HepG2 (cell line): ENCODE measurements around the gene MIDN. TPM values are rescaled to one million over a fixed set of nuclear protein-coding genes. Genes with fewer than 3 reads are reported as not detected.

ENCODE experiments used
- ELF3 ChIP-seq: IDR thresholded peaks from 2 replicates; pipeline ENCODE4 v1.6.1; 2016; ENCODE audit warnings: missing genetic modification reagents, missing compliant biosample characterization
- KLF15 ChIP-seq: sonication (generic); formaldehyde crosslinking; IDR thresholded peaks from 2 replicates; pipeline ENCODE4 v1.8.1; 2023; ENCODE audit warnings: borderline replicate concordance, mild to moderate bottlenecking, inconsistent platforms, missing genetic modification reagents, mixed read lengths
- MTF2 ChIP-seq: sonication (generic); formaldehyde crosslinking; IDR thresholded peaks from 2 replicates; pipeline ENCODE4 v1.5.0; 2020; ENCODE audit warnings: missing genetic modification reagents, borderline replicate concordance
- NFKBIZ ChIP-seq: IDR thresholded peaks from 2 replicates; pipeline ENCODE4 v1.6.1; 2018; ENCODE audit warnings: missing genetic modification reagents, missing compliant biosample characterization
- ZKSCAN5 ChIP-seq: sonication (generic); formaldehyde crosslinking; IDR thresholded peaks from 2 replicates; pipeline ENCODE4 v1.5.1; 2020; ENCODE audit warnings: mild to moderate bottlenecking, missing genetic modification reagents
- ZNF816 ChIP-seq: sonication (generic); formaldehyde crosslinking; IDR thresholded peaks from 2 replicates; pipeline ENCODE4 v1.8.0; 2022; ENCODE audit warnings: missing genetic modification reagents, mild to moderate bottlenecking, borderline replicate concordance
- ZNF883 ChIP-seq: sonication (generic); formaldehyde crosslinking; IDR thresholded peaks from 2 replicates; pipeline ENCODE4 v1.5.1; 2020; ENCODE audit warnings: mild to moderate bottlenecking, missing genetic modification reagents; ENCODE audit errors: not compliant biosample characterization
- polyA plus RNA-seq, 8 experiments: library from polyadenylated mRNA; depleted of rRNA in 3 of 8; stranded (reverse) in 7 of 8; unstranded in 1 of 8; fragments of >200 nt; fragmentation: Illumina TruSeq in 4 of 8; extraction: Trizol in 4 of 8; gene quantifications; 2 replicates each; pipeline versions ENCODE4 v1.2.1 to v1.2.3, GENCODE V29; 2011 to 2016; ENCODE audit warnings: low read depth in 4 of 8, missing spikeins in 1 of 8, mixed read lengths in 1 of 8; ENCODE audit not compliant: insufficient read depth in 1 of 8
- total RNA-seq, 5 experiments: library from RNA; depleted of rRNA; stranded (reverse); fragments of >200 nt; fragmentation: Illumina TruSeq; extraction: Trizol; gene quantifications; 2 replicates each; pipeline ENCODE4 v1.2.3, GENCODE V29; 2016; ENCODE audit warnings: low read depth in 1 of 5
- TF ChIP-seq, protein P1 (sequence below): sonication (generic); formaldehyde crosslinking; IDR thresholded peaks from 2 replicates; pipeline ENCODE4 v1.5.1; 2020; ENCODE audit warnings: missing genetic modification reagents, mild to moderate bottlenecking, borderline replicate concordance
- TF ChIP-seq, protein P2 (sequence below): sonication (generic); formaldehyde crosslinking; IDR thresholded peaks from 2 replicates; pipeline ENCODE4 v1.4.0; 2020; ENCODE audit warnings: missing genetic modification reagents
- TF ChIP-seq, protein P3 (sequence below): sonication (generic); formaldehyde crosslinking; IDR thresholded peaks from 2 replicates; pipeline ENCODE4 v1.4.0; 2020; ENCODE audit warnings: missing genetic modification reagents
- TF ChIP-seq, protein P4 (sequence below): sonication (generic); formaldehyde crosslinking; IDR thresholded peaks from 2 replicates; pipeline ENCODE4 v1.8.0; 2022; ENCODE audit warnings: mild to moderate bottlenecking, missing genetic modification reagents, moderate library complexity
- TF ChIP-seq, protein P5 (sequence below): sonication (generic); formaldehyde crosslinking; IDR thresholded peaks from 2 replicates; pipeline ENCODE4 v1.5.1; 2020; ENCODE audit warnings: missing genetic modification reagents, mild to moderate bottlenecking, borderline replicate concordance
- TF ChIP-seq, protein P6 (sequence below): sonication (generic); formaldehyde crosslinking; IDR thresholded peaks from 2 replicates; pipeline ENCODE4 v1.5.1; 2020; ENCODE audit warnings: missing genetic modification reagents, mild to moderate bottlenecking, borderline replicate concordance
- TF ChIP-seq, protein P7 (sequence below): sonication (generic); formaldehyde crosslinking; IDR thresholded peaks from 2 replicates; pipeline ENCODE4 v1.4.0; 2020; ENCODE audit warnings: missing genetic modification reagents

Gene MIDN
- total and polyA plus RNA-seq, 2 of the 13 experiments (the other 11 are each of a cell fraction or from before 2014, with no cell fraction given): 8.4 to 18.0 TPM

DNA sequence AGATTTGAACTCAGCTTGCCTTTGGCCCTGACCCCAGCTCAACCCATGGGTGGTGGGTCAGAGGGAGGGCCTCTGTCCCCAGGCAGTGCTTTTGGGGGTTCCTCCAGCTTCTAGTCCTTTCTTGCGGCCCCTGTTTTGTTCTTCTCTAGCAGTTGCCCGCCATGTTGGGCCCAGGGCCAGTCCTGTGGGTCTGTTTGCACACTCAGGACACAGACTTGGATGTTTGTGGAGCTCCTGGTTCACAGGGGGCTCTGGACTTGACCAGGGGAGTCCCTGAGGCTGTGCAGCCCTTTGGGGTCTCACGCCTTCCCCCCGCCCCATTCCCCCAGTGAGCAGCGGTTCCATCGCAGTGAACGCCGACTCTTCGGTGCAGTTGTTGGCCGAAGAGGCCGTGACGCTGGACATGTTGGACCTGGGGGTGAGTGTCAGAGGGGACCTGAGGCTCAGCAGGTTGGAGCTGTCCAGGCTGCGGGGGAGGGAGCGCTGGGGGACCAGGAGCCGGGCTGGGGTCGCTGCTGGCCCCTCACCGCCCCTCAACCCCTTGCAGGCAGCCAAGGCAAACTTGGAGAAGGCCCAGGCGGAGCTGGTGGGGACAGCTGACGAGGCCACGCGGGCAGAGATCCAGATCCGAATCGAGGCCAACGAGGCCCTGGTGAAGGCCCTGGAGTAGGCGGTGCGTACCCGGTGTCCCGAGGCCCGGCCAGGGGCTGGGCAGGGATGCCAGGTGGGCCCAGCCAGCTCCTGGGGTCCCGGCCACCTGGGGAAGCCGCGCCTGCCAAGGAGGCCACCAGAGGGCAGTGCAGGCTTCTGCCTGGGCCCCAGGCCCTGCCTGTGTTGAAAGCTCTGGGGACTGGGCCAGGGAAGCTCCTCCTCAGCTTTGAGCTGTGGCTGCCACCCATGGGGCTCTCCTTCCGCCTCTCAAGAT is 4.4 kb upstream of the MIDN start (continued):
- TF ChIP-seq, protein P1, sequence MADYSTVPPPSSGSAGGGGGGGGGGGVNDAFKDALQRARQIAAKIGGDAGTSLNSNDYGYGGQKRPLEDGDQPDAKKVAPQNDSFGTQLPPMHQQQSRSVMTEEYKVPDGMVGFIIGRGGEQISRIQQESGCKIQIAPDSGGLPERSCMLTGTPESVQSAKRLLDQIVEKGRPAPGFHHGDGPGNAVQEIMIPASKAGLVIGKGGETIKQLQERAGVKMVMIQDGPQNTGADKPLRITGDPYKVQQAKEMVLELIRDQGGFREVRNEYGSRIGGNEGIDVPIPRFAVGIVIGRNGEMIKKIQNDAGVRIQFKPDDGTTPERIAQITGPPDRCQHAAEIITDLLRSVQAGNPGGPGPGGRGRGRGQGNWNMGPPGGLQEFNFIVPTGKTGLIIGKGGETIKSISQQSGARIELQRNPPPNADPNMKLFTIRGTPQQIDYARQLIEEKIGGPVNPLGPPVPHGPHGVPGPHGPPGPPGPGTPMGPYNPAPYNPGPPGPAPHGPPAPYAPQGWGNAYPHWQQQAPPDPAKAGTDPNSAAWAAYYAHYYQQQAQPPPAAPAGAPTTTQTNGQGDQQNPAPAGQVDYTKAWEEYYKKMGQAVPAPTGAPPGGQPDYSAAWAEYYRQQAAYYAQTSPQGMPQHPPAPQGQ (CRISPR knock-in tag): no peak
- TF ChIP-seq, protein P2, sequence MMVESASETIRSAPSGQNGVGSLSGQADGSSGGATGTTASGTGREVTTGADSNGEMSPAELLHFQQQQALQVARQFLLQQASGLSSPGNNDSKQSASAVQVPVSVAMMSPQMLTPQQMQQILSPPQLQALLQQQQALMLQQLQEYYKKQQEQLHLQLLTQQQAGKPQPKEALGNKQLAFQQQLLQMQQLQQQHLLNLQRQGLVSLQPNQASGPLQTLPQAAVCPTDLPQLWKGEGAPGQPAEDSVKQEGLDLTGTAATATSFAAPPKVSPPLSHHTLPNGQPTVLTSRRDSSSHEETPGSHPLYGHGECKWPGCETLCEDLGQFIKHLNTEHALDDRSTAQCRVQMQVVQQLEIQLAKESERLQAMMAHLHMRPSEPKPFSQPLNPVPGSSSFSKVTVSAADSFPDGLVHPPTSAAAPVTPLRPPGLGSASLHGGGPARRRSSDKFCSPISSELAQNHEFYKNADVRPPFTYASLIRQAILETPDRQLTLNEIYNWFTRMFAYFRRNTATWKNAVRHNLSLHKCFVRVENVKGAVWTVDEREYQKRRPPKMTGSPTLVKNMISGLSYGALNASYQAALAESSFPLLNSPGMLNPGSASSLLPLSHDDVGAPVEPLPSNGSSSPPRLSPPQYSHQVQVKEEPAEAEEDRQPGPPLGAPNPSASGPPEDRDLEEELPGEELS (CRISPR knock-in tag): no peak
- TF ChIP-seq, protein P3, sequence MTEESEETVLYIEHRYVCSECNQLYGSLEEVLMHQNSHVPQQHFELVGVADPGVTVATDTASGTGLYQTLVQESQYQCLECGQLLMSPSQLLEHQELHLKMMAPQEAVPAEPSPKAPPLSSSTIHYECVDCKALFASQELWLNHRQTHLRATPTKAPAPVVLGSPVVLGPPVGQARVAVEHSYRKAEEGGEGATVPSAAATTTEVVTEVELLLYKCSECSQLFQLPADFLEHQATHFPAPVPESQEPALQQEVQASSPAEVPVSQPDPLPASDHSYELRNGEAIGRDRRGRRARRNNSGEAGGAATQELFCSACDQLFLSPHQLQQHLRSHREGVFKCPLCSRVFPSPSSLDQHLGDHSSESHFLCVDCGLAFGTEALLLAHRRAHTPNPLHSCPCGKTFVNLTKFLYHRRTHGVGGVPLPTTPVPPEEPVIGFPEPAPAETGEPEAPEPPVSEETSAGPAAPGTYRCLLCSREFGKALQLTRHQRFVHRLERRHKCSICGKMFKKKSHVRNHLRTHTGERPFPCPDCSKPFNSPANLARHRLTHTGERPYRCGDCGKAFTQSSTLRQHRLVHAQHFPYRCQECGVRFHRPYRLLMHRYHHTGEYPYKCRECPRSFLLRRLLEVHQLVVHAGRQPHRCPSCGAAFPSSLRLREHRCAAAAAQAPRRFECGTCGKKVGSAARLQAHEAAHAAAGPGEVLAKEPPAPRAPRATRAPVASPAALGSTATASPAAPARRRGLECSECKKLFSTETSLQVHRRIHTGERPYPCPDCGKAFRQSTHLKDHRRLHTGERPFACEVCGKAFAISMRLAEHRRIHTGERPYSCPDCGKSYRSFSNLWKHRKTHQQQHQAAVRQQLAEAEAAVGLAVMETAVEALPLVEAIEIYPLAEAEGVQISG (CRISPR knock-in tag): no peak
- TF ChIP-seq, protein P4, sequence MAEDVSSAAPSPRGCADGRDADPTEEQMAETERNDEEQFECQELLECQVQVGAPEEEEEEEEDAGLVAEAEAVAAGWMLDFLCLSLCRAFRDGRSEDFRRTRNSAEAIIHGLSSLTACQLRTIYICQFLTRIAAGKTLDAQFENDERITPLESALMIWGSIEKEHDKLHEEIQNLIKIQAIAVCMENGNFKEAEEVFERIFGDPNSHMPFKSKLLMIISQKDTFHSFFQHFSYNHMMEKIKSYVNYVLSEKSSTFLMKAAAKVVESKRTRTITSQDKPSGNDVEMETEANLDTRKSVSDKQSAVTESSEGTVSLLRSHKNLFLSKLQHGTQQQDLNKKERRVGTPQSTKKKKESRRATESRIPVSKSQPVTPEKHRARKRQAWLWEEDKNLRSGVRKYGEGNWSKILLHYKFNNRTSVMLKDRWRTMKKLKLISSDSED (CRISPR knock-in tag): no peak; the same call in 1 of the 2 replicates
- TF ChIP-seq, protein P5, sequence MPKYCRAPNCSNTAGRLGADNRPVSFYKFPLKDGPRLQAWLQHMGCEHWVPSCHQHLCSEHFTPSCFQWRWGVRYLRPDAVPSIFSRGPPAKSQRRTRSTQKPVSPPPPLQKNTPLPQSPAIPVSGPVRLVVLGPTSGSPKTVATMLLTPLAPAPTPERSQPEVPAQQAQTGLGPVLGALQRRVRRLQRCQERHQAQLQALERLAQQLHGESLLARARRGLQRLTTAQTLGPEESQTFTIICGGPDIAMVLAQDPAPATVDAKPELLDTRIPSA (CRISPR knock-in tag): peak; percentile 6; the same call in 1 of the 2 replicates
- TF ChIP-seq, protein P6, sequence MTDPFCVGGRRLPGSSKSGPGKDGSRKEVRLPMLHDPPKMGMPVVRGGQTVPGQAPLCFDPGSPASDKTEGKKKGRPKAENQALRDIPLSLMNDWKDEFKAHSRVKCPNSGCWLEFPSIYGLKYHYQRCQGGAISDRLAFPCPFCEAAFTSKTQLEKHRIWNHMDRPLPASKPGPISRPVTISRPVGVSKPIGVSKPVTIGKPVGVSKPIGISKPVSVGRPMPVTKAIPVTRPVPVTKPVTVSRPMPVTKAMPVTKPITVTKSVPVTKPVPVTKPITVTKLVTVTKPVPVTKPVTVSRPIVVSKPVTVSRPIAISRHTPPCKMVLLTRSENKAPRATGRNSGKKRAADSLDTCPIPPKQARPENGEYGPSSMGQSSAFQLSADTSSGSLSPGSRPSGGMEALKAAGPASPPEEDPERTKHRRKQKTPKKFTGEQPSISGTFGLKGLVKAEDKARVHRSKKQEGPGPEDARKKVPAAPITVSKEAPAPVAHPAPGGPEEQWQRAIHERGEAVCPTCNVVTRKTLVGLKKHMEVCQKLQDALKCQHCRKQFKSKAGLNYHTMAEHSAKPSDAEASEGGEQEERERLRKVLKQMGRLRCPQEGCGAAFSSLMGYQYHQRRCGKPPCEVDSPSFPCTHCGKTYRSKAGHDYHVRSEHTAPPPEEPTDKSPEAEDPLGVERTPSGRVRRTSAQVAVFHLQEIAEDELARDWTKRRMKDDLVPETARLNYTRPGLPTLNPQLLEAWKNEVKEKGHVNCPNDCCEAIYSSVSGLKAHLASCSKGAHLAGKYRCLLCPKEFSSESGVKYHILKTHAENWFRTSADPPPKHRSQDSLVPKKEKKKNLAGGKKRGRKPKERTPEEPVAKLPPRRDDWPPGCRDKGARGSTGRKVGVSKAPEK (CRISPR knock-in tag): no peak
- TF ChIP-seq, protein P7, sequence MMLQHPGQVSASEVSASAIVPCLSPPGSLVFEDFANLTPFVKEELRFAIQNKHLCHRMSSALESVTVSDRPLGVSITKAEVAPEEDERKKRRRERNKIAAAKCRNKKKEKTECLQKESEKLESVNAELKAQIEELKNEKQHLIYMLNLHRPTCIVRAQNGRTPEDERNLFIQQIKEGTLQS (CRISPR knock-in tag): no peak
- TF ChIP-seq ZNF883 (CRISPR knock-in tag) (no peak), ELF3 (CRISPR knock-in tag) (no peak), ZNF816 (CRISPR knock-in tag) (no peak), NFKBIZ (no peak), MTF2 (CRISPR knock-in tag) (no peak), KLF15 (CRISPR knock-in tag) (peak; percentile 19; the same call in 1 of the 2 replicates), ZKSCAN5 (CRISPR knock-in tag) (no peak)
